Parathyroid adenoma (tissue), 2 donors: ENCODE measurements around the gene DENND1B.

ENCODE experiments used
- H2AFZ ChIP-seq: fragments of 300-600 bp; sonication (generic); one replicate; pipeline ENCODE4 v1.7.0; 2017; ENCODE audit warnings: antibody characterized with exemption, mild to moderate bottlenecking
- H3K27ac ChIP-seq: fragments of 300-600 bp; sonication (generic); one replicate; pipeline ENCODE4 v1.7.0; 2017
- H3K27me3 ChIP-seq: fragments of 300-600 bp; sonication (generic); one replicate; pipeline ENCODE4 v1.7.0; 2017; ENCODE audit warnings: low read length; ENCODE audit not compliant: control insufficient read depth, insufficient read depth
- H3K36me3 ChIP-seq: fragments of 300-600 bp; sonication (generic); one replicate; pipeline ENCODE4 v1.7.0; 2017; ENCODE audit warnings: low read length; ENCODE audit not compliant: control insufficient read depth, insufficient read depth
- H3K4me1 ChIP-seq: fragments of 300-600 bp; sonication (generic); one replicate; pipeline ENCODE4 v1.7.0; 2017; ENCODE audit warnings: control low read depth
- H3K4me2 ChIP-seq: fragments of 300-600 bp; sonication (generic); one replicate; pipeline ENCODE4 v1.7.0; 2017; ENCODE audit warnings: low read length
- H3K4me3 ChIP-seq: fragments of 300-600 bp; sonication (generic); one replicate; pipeline ENCODE4 v1.7.0; 2017; ENCODE audit warnings: low read depth, low read length
- H3K79me2 ChIP-seq: fragments of 300-600 bp; sonication (generic); one replicate; pipeline ENCODE4 v1.7.0; 2017; ENCODE audit warnings: control low read depth
- H3K9ac ChIP-seq: fragments of 300-600 bp; sonication (generic); one replicate; pipeline ENCODE4 v1.7.0; 2017; ENCODE audit warnings: mild to moderate bottlenecking
- H3K9me3 ChIP-seq: fragments of 300-600 bp; sonication (generic); one replicate; pipeline ENCODE4 v1.7.0; 2017; ENCODE audit warnings: low read length; ENCODE audit not compliant: control insufficient read depth
- TF ChIP-seq, protein P1 (sequence below): fragments of 300-600 bp; sonication (generic); IDR thresholded peaks from one replicate; pipeline ENCODE4 v1.7.0; 2017; ENCODE audit warnings: antibody characterized with exemption, mild to moderate bottlenecking
- donor health status: primary hyperparathyroidism.

The DENND1B gene

DNA sequence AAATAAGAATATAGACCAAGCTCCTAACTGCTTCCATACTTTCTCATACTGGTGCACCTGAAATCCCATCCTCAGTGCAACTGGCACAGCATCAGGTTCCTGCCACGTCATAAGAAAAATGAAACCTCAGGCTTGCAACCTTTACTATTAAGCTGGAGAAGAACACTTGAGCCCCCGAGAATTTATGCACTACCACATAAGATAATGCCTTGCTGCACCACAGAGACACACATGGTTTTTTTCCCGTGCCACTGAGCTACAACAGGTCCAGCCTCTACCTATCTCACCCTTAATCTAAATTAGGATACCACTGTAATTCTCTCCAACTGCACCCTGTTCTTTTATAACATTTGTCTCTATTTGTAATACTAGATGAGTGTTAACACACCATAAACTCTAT, 174.5 kb downstream of the DENND1B start:
- Histone ChIP-seq H3K36me3 (no peaks in the 10 kb centered on the region), H3K27ac (no peak overlapping the region), H3K4me1 (no peaks in the 10 kb centered on the region), H3K9me3 (no peaks in the 10 kb centered on the region), H3K79me2 (no peaks in the 10 kb centered on the region), H3K27me3 (no peaks in the 10 kb centered on the region), H3K4me2 (no peak overlapping the region), H3K4me3 (no peak overlapping the region), H2AFZ (no peak overlapping the region), H3K9ac (no peak overlapping the region)
- TF ChIP-seq, protein P1, sequence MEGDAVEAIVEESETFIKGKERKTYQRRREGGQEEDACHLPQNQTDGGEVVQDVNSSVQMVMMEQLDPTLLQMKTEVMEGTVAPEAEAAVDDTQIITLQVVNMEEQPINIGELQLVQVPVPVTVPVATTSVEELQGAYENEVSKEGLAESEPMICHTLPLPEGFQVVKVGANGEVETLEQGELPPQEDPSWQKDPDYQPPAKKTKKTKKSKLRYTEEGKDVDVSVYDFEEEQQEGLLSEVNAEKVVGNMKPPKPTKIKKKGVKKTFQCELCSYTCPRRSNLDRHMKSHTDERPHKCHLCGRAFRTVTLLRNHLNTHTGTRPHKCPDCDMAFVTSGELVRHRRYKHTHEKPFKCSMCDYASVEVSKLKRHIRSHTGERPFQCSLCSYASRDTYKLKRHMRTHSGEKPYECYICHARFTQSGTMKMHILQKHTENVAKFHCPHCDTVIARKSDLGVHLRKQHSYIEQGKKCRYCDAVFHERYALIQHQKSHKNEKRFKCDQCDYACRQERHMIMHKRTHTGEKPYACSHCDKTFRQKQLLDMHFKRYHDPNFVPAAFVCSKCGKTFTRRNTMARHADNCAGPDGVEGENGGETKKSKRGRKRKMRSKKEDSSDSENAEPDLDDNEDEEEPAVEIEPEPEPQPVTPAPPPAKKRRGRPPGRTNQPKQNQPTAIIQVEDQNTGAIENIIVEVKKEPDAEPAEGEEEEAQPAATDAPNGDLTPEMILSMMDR: no peak

GRCh38 chr1:197599789-197600188, 175.5 kb downstream of the DENND1B start:
- Histone ChIP-seq H3K27ac (no peak overlapping the region), H3K4me2 (no peak overlapping the region), H3K36me3 (no peaks in the 10 kb centered on the region), H3K27me3 (no peaks in the 10 kb centered on the region), H3K9ac (no peak overlapping the region), H3K4me3 (no peak overlapping the region), H3K79me2 (no peaks in the 10 kb centered on the region), H2AFZ (no peak overlapping the region), H3K4me1 (no peaks in the 10 kb centered on the region), H3K9me3 (no peaks in the 10 kb centered on the region)
- TF ChIP-seq, protein P1: no peak

GRCh38 chr1:197598935-197599334, 176.3 kb downstream of the DENND1B start:
- no peaks in the 10 kb centered on the region for H3K27me3 ChIP-seq
- no peaks in the 10 kb centered on the region for H3K79me2 ChIP-seq
- no peak overlapping the region for H3K27ac ChIP-seq
- no peaks in the 10 kb centered on the region for H3K36me3 ChIP-seq
- H3K9ac ChIP-seq: no peak overlapping the region
- no peak overlapping the region for H3K4me2 ChIP-seq
- TF ChIP-seq, protein P1: no peak
- H3K4me1 ChIP-seq: no peaks in the 10 kb centered on the region
- no peak overlapping the region for H3K4me3 ChIP-seq
- no peak overlapping the region for H2AFZ ChIP-seq
- H3K9me3 ChIP-seq: no peaks in the 10 kb centered on the region

GRCh38 chr1:197595304-197595904, 179.9 kb downstream of the DENND1B start:
- no peak overlapping the region for H3K27ac ChIP-seq
- no peak overlapping the region for H3K4me2 ChIP-seq
- no peak overlapping the region for H2AFZ ChIP-seq
- H3K79me2 ChIP-seq: no peaks in the 10 kb centered on the region
- TF ChIP-seq, protein P1: no peak
- no peaks in the 10 kb centered on the region for H3K4me1 ChIP-seq
- H3K9me3 ChIP-seq: no peaks in the 10 kb centered on the region
- no peaks in the 10 kb centered on the region for H3K27me3 ChIP-seq
- H3K9ac ChIP-seq: no peak overlapping the region
- H3K4me3 ChIP-seq: no peak overlapping the region
- H3K36me3 ChIP-seq: no peaks in the 10 kb centered on the region

- H3K27ac ChIP-seq: no peak overlapping the region
These were observed 184.6 kb downstream of the DENND1B start for GRCh38 chr1:197590687-197591086.

More at GRCh38 chr1:197590687-197591086, 184.6 kb downstream of the DENND1B start:
- Histone ChIP-seq H3K4me3 (no peak overlapping the region), H3K9me3 (no peaks in the 10 kb centered on the region), H3K79me2 (no peaks in the 10 kb centered on the region), H3K36me3 (no peaks in the 10 kb centered on the region), H2AFZ (no peak overlapping the region), H3K4me2 (no peak overlapping the region), H3K4me1 (no peaks in the 10 kb centered on the region), H3K27me3 (no peaks in the 10 kb centered on the region), H3K9ac (no peak overlapping the region)
- TF ChIP-seq, protein P1: no peak
